NCI-H1930 (cell line): Measurements from ENCODE around the gene MCM8.

Experiments used
- DNase-seq, 2 experiments: peaks; one replicate each; lab custom pipeline; 2025; lab: John Stamatoyannopoulos, UW

The MCM8 gene

DNA sequence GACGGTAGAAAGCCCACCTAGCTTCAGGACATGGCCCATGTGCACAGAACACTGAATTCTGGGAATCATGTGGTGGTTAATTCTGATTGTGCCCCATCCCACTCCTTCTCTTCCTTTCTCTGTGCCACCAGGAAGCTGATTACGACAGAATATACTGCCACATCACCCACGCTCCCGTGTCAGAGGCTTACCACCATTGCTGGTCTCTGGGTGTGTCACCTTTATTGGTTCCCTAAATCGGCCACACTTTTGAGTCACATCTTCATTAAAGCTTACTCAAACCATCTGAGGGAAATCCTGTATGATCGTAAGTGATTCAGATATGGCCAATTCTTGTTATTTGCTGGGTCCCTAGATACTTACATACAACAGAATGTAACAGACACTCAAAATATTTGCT, 3.2 kb upstream of the MCM8 start:
- DNase-seq = no peak

DNA sequence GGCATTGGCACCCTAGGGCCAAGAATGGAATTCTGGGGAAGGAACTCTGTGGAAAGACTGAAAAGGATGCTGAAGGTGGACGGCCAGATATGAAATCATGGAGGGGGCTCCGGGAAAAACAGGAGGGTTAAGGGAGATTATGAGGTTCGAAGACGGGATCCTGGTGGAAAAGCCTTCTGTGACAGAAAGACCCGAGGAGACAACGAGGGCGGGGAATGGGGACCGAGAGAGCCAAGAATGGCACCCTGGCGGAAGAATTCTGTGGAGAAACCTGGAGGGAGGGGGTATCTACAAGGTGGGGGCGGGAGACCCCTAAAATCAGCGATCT, 545 bp upstream of the MCM8 start:
- DNase-seq = no peak

DNA sequence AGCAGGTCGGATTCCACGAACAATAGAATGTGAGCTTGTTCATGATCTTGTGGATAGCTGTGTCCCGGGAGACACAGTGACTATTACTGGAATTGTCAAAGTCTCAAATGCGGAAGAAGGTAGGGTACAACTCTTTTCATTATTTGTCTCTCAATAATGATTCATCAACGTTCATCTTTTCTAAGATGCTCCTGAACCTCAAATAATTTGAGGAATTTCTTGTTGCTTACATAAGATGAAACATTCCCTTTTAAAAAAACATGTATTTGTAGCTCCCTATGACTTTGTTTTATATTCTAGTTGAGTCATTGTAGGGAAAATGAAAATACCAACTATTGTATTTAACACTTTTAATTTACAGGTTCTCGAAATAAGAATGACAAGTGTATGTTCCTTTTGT, 17.0 kb downstream of the MCM8 start:
- DNase-seq = no peak

DNA sequence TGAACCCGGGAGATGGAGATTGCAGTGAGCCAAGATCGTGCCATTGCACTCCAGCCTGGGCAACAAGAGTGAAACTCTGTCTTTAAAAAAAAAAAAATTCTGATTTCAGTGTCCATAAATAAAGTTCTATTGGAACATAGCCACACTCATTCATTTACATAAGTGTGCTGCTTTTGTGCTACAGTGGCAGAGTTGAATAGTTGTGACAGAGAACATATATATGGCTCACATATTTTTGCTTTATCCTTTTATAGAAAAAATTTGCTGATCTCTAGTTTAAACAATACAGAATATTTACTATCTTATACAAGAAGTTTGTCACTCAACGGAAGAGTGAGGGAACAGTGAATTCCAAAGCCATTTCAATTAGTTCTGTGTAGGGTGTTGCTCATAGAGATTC, 18.0 kb downstream of the MCM8 start:
- DNase-seq = no peak

DNA sequence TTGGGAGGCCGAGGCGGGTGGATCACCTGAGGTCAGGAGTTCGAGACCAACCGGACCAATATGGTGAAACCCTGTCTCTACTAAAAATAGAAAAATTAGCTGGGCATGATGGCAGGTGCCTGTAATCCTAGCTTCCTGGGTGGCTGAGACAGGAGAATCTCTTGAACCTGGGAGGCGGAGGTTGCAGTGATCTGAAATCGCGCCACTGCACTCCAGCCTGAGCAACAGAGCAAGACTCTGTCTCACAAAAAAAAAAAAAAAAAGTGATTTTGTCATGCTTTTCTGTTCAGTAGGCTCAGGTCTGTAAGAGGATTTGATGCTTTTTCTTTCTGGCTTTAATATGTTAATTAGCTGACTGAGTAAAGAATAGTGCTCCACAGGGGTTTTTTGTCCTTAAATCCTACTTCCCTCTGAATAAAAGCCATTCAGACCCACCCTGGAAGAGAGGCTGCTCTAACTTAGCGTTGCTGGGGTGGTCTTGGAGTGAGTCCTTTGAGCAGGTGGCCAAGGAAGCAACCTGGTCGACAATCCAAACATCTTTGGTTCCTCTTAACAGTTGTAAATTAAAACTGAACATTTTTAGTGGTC, 19.0 kb downstream of the MCM8 start:
- DNase-seq = no peak

DNA sequence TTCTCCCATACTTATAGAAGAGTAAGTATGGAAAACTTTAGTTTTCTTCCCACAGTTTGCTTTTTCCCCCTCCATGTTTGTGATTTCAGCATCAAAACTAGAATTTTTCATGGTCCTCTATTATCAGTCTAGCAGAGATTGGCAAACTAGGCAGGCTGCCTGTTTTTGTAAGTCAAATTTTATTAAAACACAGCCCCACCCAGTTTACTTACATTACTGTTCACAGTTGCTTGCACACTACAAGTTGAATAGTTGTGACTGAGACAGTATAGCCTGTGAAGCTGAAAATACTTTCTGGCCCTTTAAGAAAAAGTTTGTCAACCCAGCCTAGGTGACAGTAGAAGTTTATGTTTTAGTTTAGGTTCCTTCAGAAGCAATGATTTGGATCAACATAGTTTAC, 19.5 kb downstream of the MCM8 start:
- DNase-seq = no peak

DNA sequence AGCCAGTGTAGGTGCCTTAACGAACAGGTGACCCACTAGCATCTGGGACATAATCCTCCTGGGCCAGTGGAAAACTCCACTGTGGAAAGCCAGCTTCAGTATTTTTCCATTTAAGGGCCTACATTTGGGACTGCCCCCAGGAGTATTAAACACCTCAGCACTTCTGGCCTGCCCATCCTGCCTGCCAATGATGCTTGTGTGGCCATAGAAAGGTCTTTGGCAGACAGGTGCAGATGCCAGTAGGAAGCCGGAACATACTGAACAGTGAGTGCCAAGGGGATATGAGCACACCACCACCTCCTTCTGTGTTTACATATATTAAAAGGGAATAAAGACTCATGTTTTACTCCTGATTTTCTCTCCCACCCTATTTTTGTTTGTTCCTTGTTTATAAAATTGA, 19.9 kb downstream of the MCM8 start:
- no peak for DNase-seq

DNA sequence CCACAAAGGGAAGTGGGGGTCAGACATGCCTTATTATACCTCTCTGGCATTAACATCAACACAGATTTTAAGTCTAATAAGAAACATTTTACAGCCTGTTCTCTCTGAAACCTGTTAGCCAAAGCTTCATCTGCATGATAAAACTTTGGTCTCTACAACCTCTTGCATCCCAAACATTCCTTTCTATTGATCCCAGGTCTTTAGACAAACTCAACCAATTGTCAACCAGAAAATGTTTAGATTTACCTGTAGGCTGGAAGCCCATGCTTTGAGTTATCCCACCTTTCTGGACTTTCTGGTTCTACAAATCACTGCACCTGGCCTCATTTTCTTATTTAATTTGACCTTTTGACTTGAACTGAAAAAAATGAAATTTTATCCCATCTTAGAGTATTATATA, 20.8 kb downstream of the MCM8 start:
- DNase-seq = no peak

DNA sequence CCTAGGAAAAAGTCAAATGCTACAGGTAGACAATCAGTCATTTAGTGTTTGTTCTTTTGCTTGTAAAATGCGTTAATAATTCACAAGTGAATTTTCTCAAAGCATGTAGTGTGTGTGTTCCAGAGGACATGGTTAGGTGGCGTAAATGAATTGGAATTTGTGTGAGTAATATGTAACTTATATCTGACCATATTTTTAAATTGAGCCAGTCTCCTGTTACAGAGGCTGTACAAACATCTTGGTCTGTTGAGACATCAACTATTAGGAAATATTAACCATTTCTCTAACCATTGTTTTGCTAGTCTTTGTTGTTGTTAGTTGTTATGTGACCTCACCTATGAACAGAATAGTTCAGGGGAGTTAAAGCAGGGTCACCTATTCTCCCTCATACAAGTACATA, 22.7 kb downstream of the MCM8 start:
- no peak for DNase-seq

DNA sequence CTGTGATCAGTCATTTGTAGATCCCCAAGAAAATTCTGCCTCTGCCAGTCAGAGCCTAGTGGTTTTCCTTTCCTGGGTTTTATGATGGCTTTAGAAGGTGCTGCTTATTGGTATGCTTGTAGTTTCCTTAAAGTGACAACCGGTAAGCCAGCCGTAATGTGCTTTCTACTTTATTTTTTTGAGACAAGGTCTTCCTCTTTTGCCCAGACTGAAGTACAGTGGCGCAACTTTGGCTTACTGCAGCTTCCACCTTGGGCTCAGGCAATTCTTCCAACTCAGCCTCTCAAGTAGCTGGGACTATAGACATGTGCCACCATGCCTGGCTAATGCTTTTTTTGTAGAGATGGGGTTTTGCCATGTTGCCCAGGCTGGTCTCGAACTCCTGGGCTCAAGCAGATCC, 23.5 kb downstream of the MCM8 start:
- DNase-seq = no peak

DNA sequence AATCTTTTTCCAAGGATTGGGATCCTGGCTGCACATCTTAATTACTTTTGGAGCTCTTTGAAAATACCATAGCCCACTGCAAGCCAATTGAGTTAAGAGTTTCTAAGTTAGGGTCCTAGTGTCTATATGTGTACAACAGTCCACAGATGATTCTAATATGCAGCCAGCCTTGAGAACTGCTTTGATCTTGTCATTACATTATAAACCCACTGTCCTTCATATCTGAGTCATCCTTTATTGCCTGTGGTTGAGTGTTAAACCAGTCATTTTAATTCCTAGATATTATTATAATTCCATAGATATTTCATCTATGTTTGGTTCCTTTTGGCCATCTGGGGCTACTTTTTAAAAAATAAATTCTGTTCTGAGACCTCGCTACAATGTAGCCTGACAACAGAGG, 24.1 kb downstream of the MCM8 start:
- no peak for DNase-seq

DNA sequence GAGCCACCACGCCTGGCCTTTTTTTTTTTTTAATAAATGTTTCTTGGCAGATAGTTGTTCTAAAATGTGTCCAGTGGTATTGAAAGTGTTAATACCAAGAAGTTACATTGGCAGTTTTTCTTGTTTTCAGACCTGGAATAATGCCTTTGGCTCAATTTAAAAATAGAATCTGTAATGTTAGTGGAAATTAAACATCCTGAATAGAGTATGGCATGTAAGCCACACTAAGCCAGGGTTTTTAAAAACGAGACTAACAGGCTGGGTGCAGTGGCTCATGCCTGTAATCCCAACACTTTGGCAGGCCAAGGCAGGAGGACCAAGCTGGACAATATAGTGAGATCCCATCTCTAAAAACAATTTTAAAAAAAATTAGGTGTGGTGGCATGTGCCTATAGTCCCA, 25.3 kb downstream of the MCM8 start:
- DNase-seq = no peak

DNA sequence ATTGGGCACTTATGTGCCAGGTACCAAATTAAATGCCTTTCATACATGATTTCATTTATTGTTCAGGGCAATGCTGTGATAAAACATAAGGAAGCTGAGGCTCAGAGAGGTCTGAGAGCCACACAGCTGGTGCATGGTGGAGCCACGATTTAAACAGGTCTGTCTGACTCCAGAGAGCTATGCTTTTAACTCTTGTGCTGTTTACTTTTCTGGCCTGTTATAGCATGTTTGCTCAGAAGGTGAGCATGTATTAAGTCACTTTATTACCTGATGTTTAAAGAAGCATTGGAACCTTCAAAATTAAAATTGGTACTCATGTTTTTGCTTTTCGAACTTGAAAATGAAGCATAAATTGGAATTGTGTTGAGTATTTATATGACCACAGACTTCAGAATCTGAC, 26.8 kb downstream of the MCM8 start:
- DNase-seq = no peak

DNA sequence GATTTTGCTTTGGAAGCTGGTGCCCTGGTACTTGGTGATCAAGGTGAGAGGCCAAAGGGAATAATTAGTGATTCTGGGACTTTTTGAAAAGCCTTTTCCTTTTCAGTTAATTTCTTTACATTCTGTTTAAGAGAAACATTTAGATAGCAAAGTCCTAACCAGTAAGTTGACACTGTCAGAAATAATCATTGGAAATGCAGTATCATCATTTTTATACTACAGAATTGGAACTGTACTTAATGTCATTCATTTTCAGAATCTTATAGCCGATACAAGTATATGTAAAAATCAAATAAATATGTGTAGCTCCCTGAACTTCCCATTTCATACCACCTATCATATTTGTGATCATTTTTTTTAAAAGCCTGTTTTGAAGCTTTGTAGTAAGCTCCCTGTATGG, 27.5 kb downstream of the MCM8 start:
- no peak for DNase-seq

DNA sequence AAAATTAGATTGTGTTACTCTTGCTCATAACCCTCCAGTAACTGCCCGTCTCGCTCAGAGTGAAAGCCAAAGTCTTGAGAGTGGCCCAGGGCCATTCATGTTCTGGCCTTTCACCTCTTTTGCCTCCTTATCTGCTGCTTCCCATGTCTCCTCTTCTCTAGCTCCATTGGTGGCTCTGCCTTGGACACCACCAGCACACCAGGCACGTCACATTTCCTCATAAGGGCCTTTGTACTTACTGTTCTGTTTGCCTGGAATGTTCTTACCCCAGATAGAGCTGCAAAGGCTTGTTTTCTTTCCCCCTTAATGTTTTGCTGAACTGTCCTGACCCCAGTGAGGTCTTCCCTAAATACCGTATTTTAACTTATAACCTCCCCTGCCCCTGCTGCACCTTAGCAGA, 29.3 kb downstream of the MCM8 start:
- DNase-seq = no peak

DNA sequence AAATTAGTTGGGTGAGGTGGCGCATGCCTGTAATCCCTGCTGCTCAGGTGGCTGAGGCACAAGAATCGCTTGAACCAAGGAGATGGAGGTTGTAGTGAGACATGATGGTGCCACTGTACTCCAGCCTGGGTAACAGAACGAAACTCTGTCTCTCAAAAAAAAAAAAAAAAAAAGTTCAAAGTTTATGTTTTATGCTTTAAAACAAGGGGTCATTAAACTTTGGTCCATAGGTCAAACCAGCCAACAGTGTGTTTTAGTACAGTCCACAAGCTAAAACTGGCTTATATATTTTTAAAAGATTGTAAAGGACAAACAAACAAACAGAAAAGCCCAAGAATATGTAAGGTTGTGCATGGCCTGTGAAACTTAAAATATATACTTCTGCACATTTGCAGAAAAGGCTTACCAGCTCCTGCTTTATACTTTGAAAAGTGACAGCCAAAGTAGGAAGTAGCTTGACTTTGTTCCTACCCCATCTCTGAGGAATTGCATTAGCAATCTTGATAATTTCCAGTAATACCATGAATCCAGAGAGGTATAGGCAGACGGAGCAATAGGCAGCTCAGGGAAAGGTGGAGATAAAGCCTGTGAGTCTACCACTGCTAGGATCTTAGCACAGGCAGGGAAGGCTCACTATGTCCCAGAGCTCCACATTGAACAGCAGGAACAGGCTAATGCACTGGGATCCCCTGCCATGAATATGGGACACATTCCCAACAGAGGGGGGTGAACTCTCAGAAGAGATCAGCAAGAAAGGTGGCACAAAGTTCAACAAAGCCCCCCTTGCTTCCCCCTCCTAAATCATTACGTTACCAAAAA, 30.5 kb downstream of the MCM8 start:
- DNase-seq = no peak

DNA sequence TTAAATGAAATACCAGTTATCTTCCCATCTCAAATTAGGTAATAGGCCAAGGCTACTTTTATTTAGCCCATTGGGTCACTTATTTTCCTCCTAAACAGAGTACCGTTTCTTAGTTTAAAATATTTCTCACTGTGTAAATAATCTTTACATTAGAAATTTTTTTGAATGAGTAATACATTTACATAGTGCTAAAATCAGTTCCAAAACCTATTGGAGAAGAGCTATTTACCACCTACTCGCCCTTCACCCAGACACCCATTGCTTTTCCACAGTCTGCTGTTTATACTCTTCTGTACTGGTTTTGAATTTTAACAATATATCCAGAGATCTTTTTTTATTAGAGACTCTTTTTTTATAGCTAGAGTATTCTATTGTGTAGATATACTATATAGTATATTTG, 36.9 kb downstream of the MCM8 start:
- DNase-seq = no peak

DNA sequence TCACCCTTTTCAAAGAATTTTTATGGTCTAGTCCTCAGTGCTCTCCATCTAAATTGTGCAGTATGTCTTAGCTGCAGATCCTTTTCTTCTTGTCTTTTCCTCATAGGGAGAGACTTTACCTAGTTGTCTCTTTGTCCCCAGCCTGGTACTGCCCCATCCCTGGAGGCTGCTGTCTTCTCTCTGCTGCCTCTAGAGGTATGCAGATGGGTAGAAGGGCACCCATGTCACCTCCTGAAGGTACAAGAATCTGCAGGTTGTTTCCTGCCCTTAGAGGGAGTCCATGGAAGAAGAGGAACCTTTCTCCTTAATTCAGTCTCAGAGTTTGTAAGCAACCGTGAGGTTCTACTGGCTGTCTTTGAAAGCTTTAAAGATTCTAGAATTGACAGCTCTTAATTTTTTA, 39.1 kb downstream of the MCM8 start:
- DNase-seq = no peak

DNA sequence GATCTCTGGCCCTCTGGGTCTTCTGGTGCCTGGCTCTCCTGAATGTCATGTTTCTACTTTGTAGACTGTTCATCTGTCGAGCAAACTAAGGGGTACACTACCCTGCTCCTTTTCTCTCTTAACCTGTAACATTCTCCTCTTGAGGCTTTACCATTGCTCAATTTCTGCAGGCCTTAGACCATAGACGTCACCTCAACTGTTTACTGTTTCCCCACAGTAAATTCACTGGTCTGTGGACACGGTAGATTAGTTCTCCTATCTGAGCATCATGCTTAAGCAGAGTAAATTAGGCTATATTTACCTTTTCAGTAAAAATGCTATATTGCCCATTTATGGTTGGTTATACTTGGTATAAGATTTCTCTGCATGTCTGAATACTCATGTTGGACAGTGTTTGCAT, 40.5 kb downstream of the MCM8 start:
- no peak for DNase-seq

DNA sequence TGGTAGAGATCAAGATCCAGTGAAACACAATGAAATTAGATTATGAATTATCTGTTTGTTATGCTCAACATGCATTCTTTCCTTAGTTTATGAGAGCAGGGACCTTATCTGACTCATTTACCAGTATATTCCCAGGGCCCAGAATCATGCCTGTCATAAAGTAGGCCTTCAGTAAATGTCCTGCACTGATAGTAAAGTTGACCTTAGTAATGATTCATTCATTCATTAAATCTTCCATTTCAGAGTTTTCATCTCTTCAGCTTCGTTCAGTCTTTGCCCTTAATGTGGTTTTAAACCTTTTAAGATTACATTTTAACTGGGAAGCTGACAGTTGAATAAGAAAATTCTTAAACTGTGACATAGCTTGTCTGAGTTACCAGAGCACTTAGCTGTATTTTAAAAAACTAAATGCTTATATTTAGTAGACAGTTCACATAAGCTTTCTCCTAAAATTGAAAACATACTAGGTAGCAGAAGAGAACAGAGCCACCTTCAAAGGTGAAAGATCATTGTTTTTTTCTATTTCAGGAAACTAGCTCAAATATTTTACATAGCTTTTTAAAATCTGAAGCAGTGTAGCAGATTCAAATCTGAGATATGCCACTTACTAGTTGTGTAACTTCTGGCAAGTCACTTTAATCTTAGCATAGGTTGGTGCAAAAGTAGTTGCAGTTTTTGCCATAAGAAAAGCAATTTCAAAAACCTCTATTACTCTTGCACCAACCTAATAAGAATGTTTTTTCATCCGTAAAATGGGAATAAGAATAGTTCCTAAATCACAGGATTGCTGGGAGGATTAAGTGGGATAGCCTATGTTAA, 41.4 kb downstream of the MCM8 start:
- no peak for DNase-seq

DNA sequence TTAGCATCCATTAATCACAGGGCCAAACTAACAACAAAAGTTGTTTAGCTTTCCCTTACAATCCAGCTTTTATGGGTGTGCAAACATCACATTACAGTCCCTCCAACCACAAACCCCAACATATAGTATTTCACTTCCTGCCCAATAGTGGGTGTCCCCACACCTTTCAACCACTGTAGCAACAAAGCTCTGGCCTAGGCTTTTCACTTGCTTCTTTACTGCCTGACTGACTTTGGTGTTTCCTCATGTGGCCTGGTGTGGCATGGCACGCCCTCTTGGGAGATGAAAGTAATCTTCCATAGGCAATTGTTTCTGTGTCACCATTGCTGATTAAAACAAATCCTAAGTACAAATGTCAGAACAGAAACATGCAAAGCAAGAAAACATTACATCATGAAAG, 46.3 kb downstream of the MCM8 start:
- no peak for DNase-seq

DNA sequence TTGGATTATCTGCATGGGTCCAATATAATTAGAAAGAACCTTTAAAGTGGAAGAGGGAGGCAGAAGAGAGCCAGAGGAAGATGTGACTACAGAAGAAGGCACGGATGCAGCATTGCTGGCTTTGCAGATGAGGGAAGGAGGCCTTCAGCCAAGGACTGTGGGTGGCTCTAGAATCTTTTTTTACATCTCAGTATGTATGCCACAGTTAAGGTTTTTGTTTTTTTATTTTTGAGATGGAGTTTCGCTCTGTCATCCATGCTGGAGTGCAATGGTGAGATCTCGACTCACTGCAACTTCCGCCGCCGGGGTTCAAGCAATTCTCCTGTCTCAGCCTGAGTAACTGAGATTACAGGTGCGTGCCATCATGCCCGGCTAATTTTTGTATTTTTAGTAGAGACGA, 49.3 kb downstream of the MCM8 start:
- DNase-seq = no peak

DNA sequence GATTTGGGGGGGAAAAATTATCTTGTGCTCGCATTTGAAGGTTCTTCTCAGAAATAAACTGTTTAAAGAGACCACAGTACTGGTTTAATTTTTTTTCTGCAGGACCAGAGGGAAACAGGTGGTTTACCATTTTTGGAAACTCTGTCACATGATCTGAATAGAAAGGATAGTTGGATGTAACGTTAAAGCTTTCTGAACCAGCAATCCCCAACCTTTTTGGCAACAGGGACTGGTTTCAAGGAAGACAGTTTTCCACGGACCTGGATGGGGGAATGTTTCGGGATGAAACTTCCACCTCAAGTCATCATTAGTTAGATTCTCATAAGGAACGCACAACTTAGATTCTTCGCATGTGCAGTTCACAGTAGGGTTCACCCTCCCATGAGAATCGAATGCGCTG, 50.4 kb downstream of the MCM8 start:
- no peak for DNase-seq

DNA sequence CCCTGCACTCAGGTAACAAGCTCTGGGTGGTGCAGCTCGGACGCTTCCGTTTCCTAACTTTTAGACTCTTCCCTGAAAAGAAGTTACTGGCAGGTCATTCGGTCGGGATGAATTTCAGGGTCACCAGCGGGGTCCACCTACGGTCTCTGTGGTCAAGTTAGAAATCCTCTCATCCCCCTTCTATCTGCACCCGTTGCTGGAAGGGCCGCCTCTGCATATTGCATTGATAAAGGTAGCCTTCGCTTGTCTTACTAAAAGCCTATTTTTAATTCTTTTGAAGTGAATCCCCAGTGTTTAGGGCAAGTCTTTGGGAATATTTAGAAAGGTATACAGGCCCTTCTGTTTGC, 56.1 kb downstream of the MCM8 start:
- no peak for DNase-seq
